ENCODE data around the gene PLGRKT.

GRCh38 chr9:5460157-5460556 is 22.4 kb upstream of the PLGRKT start:
- TF ChIP-seq CTCF (conservative IDR thresholded peaks at IDR 0.05; ENCODE audit: low read length) = no peak
- no peak for TF ChIP-seq EZH2phosphoT487 (IDR thresholded peaks at IDR 0.05; ENCODE audit: borderline replicate concordance)
